Activated naive CD8-positive, alpha-beta T cell treated with anti-CD3 and anti-CD28 coated beads for 36 hours (primary cell): Measurements from ENCODE around the gene LMX1B. TPM values are rescaled to one million over a fixed set of nuclear protein-coding genes. Genes with fewer than 3 reads are reported as not detected.

Experiments used
- DNase-seq: peaks from one replicate; pipeline ENCODE4 v3.0.0; 2021
- H3K27ac Mint-ChIP-seq: one replicate; pipeline ENCODE4 v1.8.0; 2022; ENCODE audit warnings: mild to moderate bottlenecking, moderate library complexity, mixed read lengths
- H3K27me3 Mint-ChIP-seq: one replicate; pipeline ENCODE4 v1.8.0; 2022; ENCODE audit warnings: mild to moderate bottlenecking, mixed read lengths
- H3K36me3 Mint-ChIP-seq: one replicate; pipeline ENCODE4 v1.8.0; 2021; ENCODE audit warnings: mild to moderate bottlenecking, mixed read lengths
- H3K4me1 Mint-ChIP-seq: one replicate; pipeline ENCODE4 v1.8.0; 2021; ENCODE audit warnings: mixed read lengths
- H3K4me3 Mint-ChIP-seq: one replicate; pipeline ENCODE4 v1.8.0; 2022; ENCODE audit warnings: mild to moderate bottlenecking, moderate library complexity, mixed read lengths
- H3K9me3 Mint-ChIP-seq: one replicate; pipeline ENCODE4 v1.8.0; 2022; ENCODE audit warnings: mixed read lengths
- total RNA-seq, 2 experiments: library from RNA; stranded (reverse); gene quantifications; one replicate each; pipeline ENCODE4 v1.2.3, GENCODE V29; 2021

The LMX1B gene
- total RNA-seq, 2 experiments from 2014 or later: not detected

DNA sequence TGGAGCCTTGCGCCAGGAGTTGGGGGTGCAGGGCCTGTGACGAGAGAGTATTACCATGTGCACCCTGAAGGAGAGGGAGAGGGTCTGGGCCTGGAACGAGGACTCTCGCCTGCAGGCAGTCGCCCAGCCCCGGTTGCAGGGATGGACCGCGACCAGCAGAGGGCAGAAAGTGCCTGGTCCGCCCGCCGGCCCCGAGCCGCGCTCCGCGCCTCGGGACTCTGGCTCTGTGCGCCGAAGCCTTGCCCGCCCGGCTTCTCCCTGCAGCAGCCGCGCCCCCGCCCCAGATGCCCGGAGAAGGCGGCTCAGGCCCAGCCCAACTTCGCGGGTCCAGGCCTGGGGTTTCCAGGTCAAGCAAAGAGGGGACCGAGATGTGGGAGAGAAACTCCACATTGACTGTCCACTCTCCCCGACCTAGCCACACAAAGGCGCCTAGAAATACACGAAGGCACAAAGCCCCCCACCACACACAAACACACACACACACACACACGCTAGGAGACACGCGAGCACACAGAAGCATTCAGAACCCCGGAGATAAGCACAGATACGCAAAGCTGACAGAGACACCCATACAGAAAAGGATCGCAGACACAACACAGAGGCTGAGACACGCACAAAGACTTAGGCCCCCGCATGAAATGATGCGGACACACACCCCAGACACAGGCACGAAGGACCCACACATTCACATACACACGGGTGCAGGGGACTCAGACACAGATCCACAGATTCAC is 2.0 kb upstream of the LMX1B start:
- Mint-ChIP-seq H3K27me3 (peaks cover 88% of the 10 kb centered on the region), H3K4me1 (peaks cover 16% of the 10 kb centered on the region), H3K36me3 (no peaks in the 10 kb centered on the region), H3K9me3 (no peaks in the 10 kb centered on the region), H3K27ac (no peak overlapping the region), H3K4me3 (peak overlapping the region; percentile 0)
- DNase-seq: peak; percentile 80

DNA sequence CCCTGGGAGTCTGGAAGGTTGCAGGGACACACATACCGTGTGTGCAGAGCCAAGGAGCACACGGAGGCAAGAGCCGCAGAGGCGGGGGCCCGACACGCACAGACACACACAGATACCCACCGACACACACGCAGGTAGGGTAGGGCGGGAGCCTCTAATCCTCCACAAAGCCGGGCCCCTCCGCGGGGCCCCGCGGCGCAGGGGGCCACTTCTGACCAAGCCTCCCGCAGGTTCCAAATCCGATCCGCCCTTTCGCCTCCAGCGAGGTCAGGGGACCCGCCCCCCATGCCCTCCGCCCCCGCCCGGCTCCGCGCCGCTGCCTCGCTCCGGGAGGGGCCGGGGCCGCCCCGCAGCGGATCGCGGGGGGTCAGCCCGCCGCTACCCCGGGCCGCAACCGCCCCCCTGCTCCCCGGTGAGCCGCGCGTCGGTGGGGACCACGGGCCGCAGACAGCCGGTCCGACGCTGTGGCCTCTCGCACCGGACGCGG is 1.4 kb upstream of the LMX1B start:
- Mint-ChIP-seq H3K9me3 (no peaks in the 10 kb centered on the region), H3K27me3 (peaks cover 88% of the 10 kb centered on the region), H3K4me1 (peaks cover 16% of the 10 kb centered on the region), H3K4me3 (peak overlapping the region; percentile 0), H3K36me3 (no peaks in the 10 kb centered on the region), H3K27ac (no peak overlapping the region)
- DNase-seq: no peak

DNA sequence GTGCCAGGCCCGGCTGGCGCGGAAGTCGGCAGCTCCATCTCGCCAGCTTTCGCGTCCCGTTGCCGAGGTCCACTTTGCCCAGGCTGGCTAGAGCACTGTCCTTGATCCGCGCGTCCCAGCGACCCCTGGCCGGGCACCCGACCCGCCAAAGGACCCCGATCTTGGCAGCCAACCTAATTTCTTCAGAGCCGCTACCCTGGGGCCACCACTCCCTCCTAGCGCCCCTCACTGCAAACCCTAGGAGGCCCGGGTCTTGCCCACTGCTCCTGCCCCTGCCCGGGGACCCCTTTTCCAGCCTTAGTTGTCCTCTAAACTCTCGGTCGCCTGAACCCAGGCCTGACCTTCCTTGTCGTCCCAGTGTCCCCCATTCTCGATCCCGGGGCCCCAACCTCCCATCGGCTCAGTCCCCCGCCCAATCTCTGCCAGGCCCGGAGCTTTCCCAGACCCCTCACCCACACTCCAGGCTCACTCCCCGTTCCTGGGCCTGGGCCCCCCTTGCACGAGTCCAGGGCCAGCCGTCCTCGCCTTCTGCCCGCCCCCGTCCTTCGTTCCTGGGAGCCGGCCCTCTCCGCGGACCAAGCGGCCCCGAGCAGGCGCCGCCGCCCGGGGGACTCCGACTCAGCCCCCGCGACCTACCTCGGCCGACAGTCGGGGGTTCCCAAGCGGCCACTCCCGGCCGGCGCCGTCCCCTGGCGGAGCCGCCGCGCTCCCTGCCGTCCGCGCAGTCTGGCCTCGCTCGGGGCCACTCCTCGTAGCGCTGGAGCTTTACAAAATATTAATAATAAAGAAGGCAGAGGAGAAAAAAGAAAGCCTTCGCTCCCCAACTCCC is 701 bp upstream of the LMX1B start:
- Mint-ChIP-seq H3K27me3 (peaks cover 88% of the 10 kb centered on the region), H3K4me3 (peak overlapping the region; percentile 40), H3K27ac (no peak overlapping the region), H3K36me3 (no peaks in the 10 kb centered on the region), H3K4me1 (peaks cover 17% of the 10 kb centered on the region), H3K9me3 (no peaks in the 10 kb centered on the region)
- DNase-seq: no peak

DNA sequence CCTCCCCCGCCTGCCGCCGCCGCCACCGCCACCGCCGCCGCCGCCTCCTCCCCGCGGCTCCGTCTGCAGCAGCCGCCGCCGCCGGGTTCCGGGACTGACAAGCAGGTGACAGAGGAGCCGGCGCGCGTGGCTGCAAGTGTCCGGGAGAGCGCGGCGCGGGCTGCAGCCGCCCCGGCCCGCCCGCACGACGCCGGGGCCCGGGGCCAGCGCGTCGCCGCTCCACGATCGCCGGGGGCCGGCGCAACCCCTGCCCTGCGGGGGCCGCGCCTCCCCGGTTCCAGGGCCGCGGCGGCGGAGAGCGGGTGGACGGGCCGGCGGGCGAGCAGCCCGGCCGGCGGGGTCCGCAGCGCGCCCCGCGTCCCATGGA is 343 bp downstream of the LMX1B start:
- no peak for DNase-seq
- no peak overlapping the region for H3K4me3 Mint-ChIP-seq
- H3K4me1 Mint-ChIP-seq: peaks cover 24% of the 10 kb centered on the region
- H3K27me3 Mint-ChIP-seq: peaks cover 87% of the 10 kb centered on the region
- H3K27ac Mint-ChIP-seq: no peak overlapping the region
- no peaks in the 10 kb centered on the region for H3K9me3 Mint-ChIP-seq
- H3K36me3 Mint-ChIP-seq: no peaks in the 10 kb centered on the region

DNA sequence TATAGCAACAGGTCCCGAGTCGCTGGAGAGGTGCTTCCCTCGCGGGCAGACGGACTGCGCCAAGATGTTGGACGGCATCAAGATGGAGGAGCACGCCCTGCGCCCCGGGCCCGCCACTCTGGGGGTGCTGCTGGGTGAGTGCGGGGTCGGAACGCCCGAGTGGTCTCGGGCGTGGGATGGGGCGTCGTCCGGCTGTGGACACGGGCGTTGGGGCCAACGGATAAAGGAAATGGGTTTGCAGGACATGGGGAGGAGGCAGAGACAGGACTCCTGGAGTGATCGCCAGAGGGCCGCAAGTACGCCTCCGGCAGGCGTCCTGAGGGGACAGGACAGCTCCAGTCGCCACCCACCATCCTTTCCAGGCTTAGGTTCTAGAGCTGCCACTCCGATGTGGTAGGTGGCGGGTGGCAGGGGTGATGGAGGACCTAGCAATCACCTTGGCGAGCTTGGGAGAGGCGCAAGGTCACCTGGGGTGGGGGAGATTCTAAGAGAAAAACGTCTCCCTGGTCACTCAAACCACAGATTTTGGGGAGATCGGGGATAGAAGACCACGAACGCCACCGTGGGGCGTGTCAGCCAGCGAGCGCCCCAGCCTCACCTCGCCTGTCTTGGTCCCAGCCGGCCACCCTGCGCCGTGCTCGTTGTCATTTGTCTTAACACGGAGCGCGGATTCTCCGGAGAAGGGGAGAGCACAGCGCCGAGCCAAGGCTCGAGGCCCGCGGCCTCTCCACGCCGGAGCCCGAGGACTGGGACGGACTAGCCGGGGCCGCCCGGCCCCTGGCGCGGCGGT is 922 bp downstream of the LMX1B start:
- Mint-ChIP-seq H3K27me3 (peaks cover 87% of the 10 kb centered on the region), H3K4me1 (peaks cover 24% of the 10 kb centered on the region), H3K27ac (no peak overlapping the region), H3K9me3 (no peaks in the 10 kb centered on the region), H3K36me3 (no peaks in the 10 kb centered on the region), H3K4me3 (peak overlapping the region; percentile 61)
- DNase-seq: no peak

DNA sequence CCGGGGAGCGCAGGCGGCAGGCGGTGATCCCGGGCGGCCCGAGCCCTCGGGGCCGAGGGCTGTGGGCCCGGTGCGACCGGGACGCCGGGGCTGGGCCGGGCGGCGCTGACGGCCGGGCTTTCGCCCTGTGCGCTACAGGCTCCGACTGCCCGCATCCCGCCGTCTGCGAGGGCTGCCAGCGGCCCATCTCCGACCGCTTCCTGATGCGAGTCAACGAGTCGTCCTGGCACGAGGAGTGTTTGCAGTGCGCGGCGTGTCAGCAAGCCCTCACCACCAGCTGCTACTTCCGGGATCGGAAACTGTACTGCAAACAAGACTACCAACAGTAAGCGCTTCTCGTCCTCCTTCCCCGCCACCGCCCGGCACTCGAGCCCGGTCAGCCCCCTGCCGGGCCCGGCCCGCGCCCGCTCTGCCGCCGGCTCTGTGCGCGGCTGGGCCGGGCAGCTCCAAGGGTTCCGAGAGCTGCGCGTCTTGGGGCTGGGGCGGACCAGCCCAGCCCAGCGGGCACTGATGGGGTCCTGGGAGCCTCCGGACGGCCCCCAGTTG is 1.6 kb downstream of the LMX1B start:
- peaks cover 87% of the 10 kb centered on the region for H3K27me3 Mint-ChIP-seq

DNA sequence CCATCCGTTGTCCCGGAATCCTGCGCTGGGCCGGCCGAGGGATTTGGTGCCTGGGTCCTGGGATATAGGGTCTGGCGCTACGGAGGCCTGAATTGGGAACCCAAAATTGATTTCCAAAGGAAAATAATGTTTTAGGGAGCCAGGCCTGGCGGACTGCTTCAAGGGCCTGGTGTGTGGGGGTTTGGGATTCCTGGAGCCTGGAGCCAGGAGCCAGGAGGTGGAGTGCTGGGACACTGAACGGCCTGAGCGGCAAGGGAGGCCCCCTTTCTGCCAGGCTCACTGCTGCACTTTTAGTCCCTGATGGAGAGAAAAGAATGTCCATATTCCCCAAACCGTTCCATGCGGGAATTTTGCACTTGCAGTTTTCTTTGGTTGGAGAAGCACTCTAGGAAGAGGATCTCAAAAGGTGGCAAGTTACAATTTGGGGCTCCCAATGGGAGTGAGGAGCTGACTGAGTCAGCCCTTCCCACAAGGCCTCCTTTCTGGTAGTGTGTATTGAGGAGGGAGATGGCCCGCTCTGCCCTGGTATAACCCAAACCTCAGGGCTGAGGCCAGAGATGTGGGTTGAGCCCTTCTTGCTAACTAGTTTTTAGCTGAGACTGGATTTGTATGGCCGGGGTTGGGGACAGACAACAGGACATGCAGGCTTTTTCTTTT is 2.2 kb downstream of the LMX1B start:
- no peak overlapping the region for H3K4me3 Mint-ChIP-seq
- DNase-seq: no peak
- peaks cover 87% of the 10 kb centered on the region for H3K27me3 Mint-ChIP-seq
- H3K36me3 Mint-ChIP-seq: no peaks in the 10 kb centered on the region
- H3K9me3 Mint-ChIP-seq: no peaks in the 10 kb centered on the region
- H3K27ac Mint-ChIP-seq: no peak overlapping the region
- peaks cover 24% of the 10 kb centered on the region for H3K4me1 Mint-ChIP-seq

More for the DNA sequence above, 1.6 kb downstream of the LMX1B start:
- Mint-ChIP-seq H3K36me3 (no peaks in the 10 kb centered on the region), H3K27ac (no peak overlapping the region), H3K4me1 (peaks cover 24% of the 10 kb centered on the region), H3K4me3 (no peak overlapping the region), H3K9me3 (no peaks in the 10 kb centered on the region)
- peak; percentile 47 for DNase-seq

DNA sequence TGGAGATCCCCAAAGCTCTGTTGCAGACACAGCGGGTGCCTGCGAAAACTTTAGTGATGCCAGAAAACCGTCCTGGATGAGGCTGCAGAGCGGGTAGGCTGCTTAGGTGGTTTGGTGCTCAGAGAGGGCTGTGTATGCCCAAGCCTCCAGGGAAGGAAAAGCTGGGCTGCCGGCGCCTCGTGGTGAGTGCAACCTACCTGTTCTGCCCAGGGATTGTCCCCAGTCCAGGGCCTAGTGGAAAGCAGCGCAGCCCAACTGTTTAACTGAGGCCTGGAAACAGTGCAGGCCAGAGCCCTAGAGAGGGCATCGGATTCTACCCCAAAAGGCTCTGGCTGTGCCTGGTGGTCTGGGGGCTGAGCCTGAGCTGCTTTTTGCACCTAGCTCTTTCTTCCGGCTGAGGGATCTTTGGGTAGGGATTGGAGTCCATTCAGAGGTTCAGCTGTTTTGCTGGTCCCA is 2.8 kb downstream of the LMX1B start:
- Mint-ChIP-seq H3K27ac (no peak overlapping the region), H3K36me3 (no peaks in the 10 kb centered on the region), H3K27me3 (peaks cover 87% of the 10 kb centered on the region), H3K4me3 (no peak overlapping the region), H3K9me3 (no peaks in the 10 kb centered on the region), H3K4me1 (peaks cover 22% of the 10 kb centered on the region)
- DNase-seq: no peak

DNA sequence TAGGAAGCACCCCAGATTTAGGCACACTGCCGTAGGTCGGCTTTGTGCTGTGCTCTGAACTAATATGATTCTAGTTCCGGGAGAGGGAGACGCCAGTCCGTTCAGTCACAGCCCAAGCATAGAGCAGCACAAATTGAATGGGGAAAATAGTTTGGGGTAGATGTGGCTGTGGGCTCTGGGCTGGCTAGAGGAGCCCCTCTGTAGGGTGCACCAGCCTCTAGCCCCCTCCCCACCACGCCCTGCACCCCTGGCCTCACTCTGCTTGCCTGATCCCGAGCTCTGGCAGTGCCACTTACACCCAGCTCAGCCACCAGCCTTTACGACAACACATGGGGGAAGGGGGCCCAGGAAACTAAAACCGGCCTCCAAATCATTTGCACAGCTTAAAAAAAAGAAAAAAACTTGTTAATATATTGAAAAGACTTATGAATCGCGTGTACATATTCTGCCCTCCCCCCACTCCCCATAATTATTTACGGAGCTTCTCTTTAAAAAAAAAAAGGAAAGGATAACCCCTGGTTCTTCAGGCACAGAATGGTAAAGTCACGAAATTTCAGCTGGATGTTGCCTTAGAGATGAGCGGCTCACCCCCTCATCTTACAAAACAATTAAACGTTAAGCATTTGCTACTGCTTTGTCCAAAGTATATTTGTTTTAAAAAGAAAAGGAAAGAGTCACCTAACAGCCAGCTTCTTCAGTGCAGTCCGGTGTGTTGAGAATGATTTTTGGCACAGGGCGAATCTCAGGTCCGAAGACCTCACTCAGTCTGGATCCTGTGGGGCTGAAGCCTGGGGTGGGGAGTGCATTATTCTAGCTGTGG is 3.5 kb downstream of the LMX1B start:
- Mint-ChIP-seq H3K27me3 (peaks cover 87% of the 10 kb centered on the region), H3K27ac (no peak overlapping the region), H3K36me3 (no peaks in the 10 kb centered on the region), H3K4me1 (peaks cover 21% of the 10 kb centered on the region), H3K4me3 (no peak overlapping the region), H3K9me3 (no peaks in the 10 kb centered on the region)
- DNase-seq: no peak

DNA sequence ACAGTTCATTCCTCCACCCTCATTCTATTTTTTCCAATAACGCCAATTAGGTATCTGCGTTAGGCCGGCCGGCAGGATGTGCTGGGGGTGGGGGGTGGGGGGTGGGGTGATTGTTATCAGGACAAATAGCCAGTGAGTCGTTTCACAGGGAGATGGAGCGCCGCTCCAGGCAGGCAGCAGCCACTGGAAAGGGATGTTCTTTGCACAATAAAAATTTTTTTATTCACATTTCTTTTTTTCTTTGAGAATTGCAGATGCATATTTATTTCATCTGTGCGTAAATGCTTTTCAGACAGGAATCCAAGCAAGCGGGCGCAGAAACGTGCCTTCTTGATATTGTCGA is 4.1 kb downstream of the LMX1B start:
- Mint-ChIP-seq H3K27ac (no peak overlapping the region), H3K36me3 (no peaks in the 10 kb centered on the region), H3K4me3 (no peak overlapping the region), H3K27me3 (peaks cover 90% of the 10 kb centered on the region), H3K4me1 (peaks cover 21% of the 10 kb centered on the region), H3K9me3 (no peaks in the 10 kb centered on the region)
- no peak for DNase-seq

DNA sequence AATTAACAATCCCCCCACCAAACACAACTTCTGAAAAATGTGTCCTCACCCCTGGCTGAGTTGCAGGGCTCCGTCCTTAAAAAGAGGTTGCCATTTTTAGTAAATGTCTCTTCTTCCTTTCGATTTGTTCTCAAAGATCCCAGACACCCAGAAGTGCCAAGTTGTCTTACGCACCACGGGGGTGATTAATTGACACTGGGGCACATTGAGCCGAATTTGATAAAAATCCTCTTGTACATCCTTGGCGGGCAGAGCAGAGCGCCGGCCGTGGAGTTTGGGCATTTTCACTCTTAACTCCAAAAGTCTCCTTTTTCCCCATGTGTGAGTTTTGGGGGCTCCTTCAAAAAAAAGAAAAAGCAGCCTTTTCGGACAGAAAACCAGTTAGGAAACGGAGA is 4.5 kb downstream of the LMX1B start:
- Mint-ChIP-seq H3K4me3 (no peak overlapping the region), H3K27ac (no peak overlapping the region)
- DNase-seq: no peak

DNA sequence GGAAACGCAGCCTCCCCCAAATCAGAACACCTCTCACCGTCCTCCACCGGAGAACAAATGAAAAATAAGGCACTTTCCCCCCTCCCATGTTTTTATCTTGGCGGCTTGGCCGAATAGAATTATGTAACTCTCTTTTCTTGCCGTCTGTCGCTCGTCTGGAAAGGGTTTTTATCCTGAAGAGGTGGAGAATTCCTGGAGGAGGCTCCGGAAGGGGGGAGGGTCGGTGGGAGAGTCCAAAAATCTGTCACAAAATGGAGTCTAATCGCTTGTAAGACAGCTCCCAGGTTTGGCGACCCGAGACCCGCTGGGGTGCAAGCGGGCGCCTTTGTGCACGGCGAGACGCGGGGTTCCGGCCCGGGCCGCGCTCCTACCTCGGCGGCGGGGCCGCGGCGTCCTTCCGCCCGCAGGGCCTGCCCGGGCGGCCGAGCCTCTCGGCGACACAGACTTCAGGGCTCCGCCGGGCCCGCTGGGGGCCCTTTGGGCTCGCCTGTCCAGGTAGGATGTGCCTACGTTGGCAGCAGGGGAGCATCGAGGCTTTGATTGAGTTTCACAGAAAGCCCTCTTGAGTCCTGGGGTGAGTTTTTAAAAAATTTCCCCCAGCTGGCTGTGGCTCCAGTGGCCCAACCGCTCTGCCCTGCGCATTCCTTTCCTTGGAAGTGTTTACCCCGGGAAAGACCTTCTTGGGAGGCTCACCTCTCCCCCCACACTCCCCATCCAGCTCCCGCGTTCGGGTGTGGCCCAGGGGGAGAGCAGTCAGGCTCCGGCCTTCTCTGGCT is 5.0 kb downstream of the LMX1B start:
- H3K9me3 Mint-ChIP-seq: no peaks in the 10 kb centered on the region
- H3K4me3 Mint-ChIP-seq: no peak overlapping the region
- no peak overlapping the region for H3K27ac Mint-ChIP-seq
- H3K4me1 Mint-ChIP-seq: peaks cover 18% of the 10 kb centered on the region
- peaks cover 91% of the 10 kb centered on the region for H3K27me3 Mint-ChIP-seq
- no peaks in the 10 kb centered on the region for H3K36me3 Mint-ChIP-seq
- DNase-seq: no peak

More for the DNA sequence above, 4.5 kb downstream of the LMX1B start:
- Mint-ChIP-seq H3K27me3 (peaks cover 90% of the 10 kb centered on the region), H3K4me1 (peaks cover 18% of the 10 kb centered on the region), H3K36me3 (no peaks in the 10 kb centered on the region), H3K9me3 (no peaks in the 10 kb centered on the region)
